Stimulated activated CD4-positive, alpha-beta T cell treated with anti-CD3 and anti-CD28 coated beads, Interleukin-15, amount 100 ng/mL, for 1 hour (primary cell): Measurements from ENCODE around the gene EHMT1.

Source experiments
- DNase-seq, 2 donors: peaks; one replicate each; pipeline ENCODE4 v3.0.0-alpha.2; 2020; ENCODE audit warnings: low read depth in 1 of 2, low spot score in 1 of 2

Gene EHMT1

GRCh38 chr9:137643921-137644320 is 25.1 kb downstream of the EHMT1 start:
- no peak for DNase-seq

- no peak for DNase-seq
Measured at GRCh38 chr9:137645211-137645610, 26.4 kb downstream of the EHMT1 start.

GRCh38 chr9:137646341-137646740 is 27.5 kb downstream of the EHMT1 start:
- no peak for DNase-seq

- no peak for DNase-seq
Measured at GRCh38 chr9:137647096-137647714, 28.4 kb downstream of the EHMT1 start.

- no peak for DNase-seq
Measured at GRCh38 chr9:137648396-137648795, 29.6 kb downstream of the EHMT1 start.

- DNase-seq, result no peak
Measured at GRCh38 chr9:137649553-137649952, 30.7 kb downstream of the EHMT1 start.

- DNase-seq, result no peak
Measured at GRCh38 chr9:137650259-137650658, 31.5 kb downstream of the EHMT1 start.

GRCh38 chr9:137650779-137651178 is 32.0 kb downstream of the EHMT1 start:
- no peak for DNase-seq

- no peak for DNase-seq
Measured at GRCh38 chr9:137656416-137656815, 37.6 kb downstream of the EHMT1 start.

GRCh38 chr9:137657606-137658005 is 38.8 kb downstream of the EHMT1 start:
- DNase-seq, result no peak

GRCh38 chr9:137658781-137659180 is 40.0 kb downstream of the EHMT1 start:
- DNase-seq, result no peak

GRCh38 chr9:137660144-137660543 is 41.3 kb downstream of the EHMT1 start:
- DNase-seq, result no peak

- DNase-seq, result no peak
Measured at GRCh38 chr9:137663584-137663983, 44.8 kb downstream of the EHMT1 start.

- no peak for DNase-seq
Measured at GRCh38 chr9:137664676-137665075, 45.9 kb downstream of the EHMT1 start.

- no peak for DNase-seq
Measured at GRCh38 chr9:137665226-137665625, 46.4 kb downstream of the EHMT1 start.

GRCh38 chr9:137665697-137666512 is 47.1 kb downstream of the EHMT1 start:
- DNase-seq, result no peak

GRCh38 chr9:137666513-137666822 is 47.7 kb downstream of the EHMT1 start:
- no peak for DNase-seq

GRCh38 chr9:137666955-137667670 is 48.3 kb downstream of the EHMT1 start:
- no peak for DNase-seq

- DNase-seq, result no peak
Measured at GRCh38 chr9:137668203-137668602, 49.4 kb downstream of the EHMT1 start.

- DNase-seq, result no peak
Measured at GRCh38 chr9:137669261-137669672, 50.5 kb downstream of the EHMT1 start.

GRCh38 chr9:137670391-137671195 is 51.8 kb downstream of the EHMT1 start:
- no peak for DNase-seq

- DNase-seq, result no peak
Measured at GRCh38 chr9:137671196-137671538, 52.4 kb downstream of the EHMT1 start.
